GM12878 (cell line): ENCODE results near the gene NPAS3. TPM values are rescaled to one million over a fixed set of nuclear protein-coding genes. Genes with fewer than 3 reads are reported as not detected.

ENCODE experiments used
- CEBPB ChIP-seq, 2 experiments: fragments of 150-350 bp in 1 of 2; IDR thresholded peaks; 2 replicates each; pipeline ENCODE4 v1.6.1; 2012 to 2014; ENCODE audit warnings: low read depth in 2 of 2, low read length in 2 of 2, borderline replicate concordance in 1 of 2, inconsistent platforms in 1 of 2
- EGR1 ChIP-seq, 2 experiments: IDR thresholded peaks; 1 replicate in 1 of 2; 2 replicates in 1 of 2; pipeline ENCODE4 v1.6.1; 2011 to 2012; ENCODE audit warnings: low read depth in 2 of 2, low read length in 2 of 2, borderline replicate concordance in 1 of 2, mild to moderate bottlenecking in 1 of 2, moderate library complexity in 1 of 2
- MEF2A ChIP-seq: IDR thresholded peaks from 2 replicates; pipeline ENCODE4 v1.6.1; 2011; ENCODE audit warnings: low read depth, mild to moderate bottlenecking, low read length, moderate library complexity; ENCODE audit not compliant: insufficient read depth
- POU2F2 ChIP-seq: IDR thresholded peaks from 3 replicates; pipeline ENCODE4 v1.6.1; 2011; ENCODE audit warnings: low read depth, mild to moderate bottlenecking, low read length, borderline replicate concordance
- RAD21 ChIP-seq: IDR thresholded peaks from 2 replicates; pipeline ENCODE4 v1.6.1; 2011; ENCODE audit warnings: mild to moderate bottlenecking, low read depth, low read length, moderate library complexity; ENCODE audit not compliant: insufficient read depth
- YBX1 ChIP-seq: fragments of 450-650 bp; IDR thresholded peaks from 2 replicates; pipeline ENCODE4 v1.6.1; 2016; ENCODE audit warnings: antibody characterized with exemption
- ZBED1 ChIP-seq: IDR thresholded peaks from 2 replicates; pipeline ENCODE4 v1.6.1; 2016; ENCODE audit warnings: borderline replicate concordance
- ZNF274 ChIP-seq: IDR thresholded peaks from one replicate; pipeline ENCODE4 v1.8.0; 2011; ENCODE audit not compliant: insufficient read length, insufficient read depth
- polyA plus RNA-seq, 11 experiments: library from polyadenylated mRNA; depleted of rRNA in 4 of 11; unstranded in 6 of 11; stranded (reverse) in 5 of 11; fragments of >200 nt; fragmentation: Nextera tagmentation in 4 of 11; fragmentation: Illumina TruSeq in 1 of 11; extraction: Ambion mirVana in 4 of 11; extraction: Trizol in 1 of 11; gene quantifications; 1 replicate in 1 of 11; 2 replicates in 10 of 11; pipeline versions ENCODE4 v1.2.1 to v1.2.3, GENCODE V29; 2011 to 2016; ENCODE audit warnings: inconsistent platforms in 2 of 11, missing spikeins in 2 of 11, low read depth in 1 of 11
- total RNA-seq, 4 experiments: library from RNA; depleted of rRNA in 3 of 4; stranded (reverse); fragments of >200 nt in 3 of 4; fragmentation: Illumina TruSeq in 1 of 4; extraction: Trizol in 1 of 4; gene quantifications; 2 replicates each; pipeline versions ENCODE4 v1.2.1 to v1.2.3, GENCODE V29; 2013 to 2021
- TF ChIP-seq, protein P1 (sequence below): IDR thresholded peaks from 2 replicates; pipeline ENCODE4 v1.6.1; 2012; ENCODE audit warnings: low read depth, low read length, improper control_type of control experiment
- TF ChIP-seq, protein P2 (sequence below): IDR thresholded peaks from 2 replicates; pipeline ENCODE4 v1.6.1; 2011; ENCODE audit warnings: borderline replicate concordance, low read depth, mild to moderate bottlenecking, moderate library complexity, low read length; ENCODE audit not compliant: insufficient read depth, poor library complexity, severe bottlenecking
- TF ChIP-seq, protein P3 (sequence below): IDR thresholded peaks from 2 replicates; pipeline ENCODE4 v1.6.1; 2012; ENCODE audit warnings: improper control_type of control experiment, low read depth, low read length; ENCODE audit not compliant: insufficient replicate concordance

The NPAS3 gene
- total and polyA plus RNA-seq, 10 of the 15 experiments (the other 5 are each of a cell fraction or from before 2014, with no cell fraction given): under 0.01 to 2.7 (median 0.03) TPM; not detected in 6

DNA sequence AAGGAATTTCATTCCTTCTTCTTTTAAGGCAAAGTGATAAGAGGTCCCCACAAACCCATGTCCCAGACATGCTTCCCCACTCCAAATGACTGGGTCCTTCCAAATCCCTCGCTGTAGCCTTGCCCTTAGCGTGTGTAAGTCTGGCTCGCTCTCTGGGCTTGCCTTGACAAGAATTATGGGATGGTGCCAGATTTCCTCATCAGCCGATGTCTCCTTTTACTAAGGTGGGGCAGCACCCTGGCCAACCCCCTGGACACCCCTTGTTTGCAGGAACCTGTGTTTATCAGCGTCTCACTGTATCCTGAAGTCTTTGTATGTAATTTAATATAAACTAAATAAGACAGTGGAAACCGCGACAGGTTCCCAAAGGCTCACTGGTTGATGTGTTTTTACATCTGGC is 518.9 kb downstream of the NPAS3 start (continued):
- TF ChIP-seq EGR1 (IDR thresholded peaks at IDR 0.05; ENCODE audit: borderline replicate concordance in 1 of 2, low read depth in 2 of 2, low read length in 2 of 2) (no peak), YBX1 (no peak), CEBPB (IDR thresholded peaks at IDR 0.05; ENCODE audit: borderline replicate concordance in 1 of 2, low read depth in 2 of 2, low read length in 2 of 2) (no peak), RAD21 (no peak), ZNF274 (no peak), ZBED1 (no peak), POU2F2 (no peak), MEF2A (no peak)
- TF ChIP-seq, protein P1, sequence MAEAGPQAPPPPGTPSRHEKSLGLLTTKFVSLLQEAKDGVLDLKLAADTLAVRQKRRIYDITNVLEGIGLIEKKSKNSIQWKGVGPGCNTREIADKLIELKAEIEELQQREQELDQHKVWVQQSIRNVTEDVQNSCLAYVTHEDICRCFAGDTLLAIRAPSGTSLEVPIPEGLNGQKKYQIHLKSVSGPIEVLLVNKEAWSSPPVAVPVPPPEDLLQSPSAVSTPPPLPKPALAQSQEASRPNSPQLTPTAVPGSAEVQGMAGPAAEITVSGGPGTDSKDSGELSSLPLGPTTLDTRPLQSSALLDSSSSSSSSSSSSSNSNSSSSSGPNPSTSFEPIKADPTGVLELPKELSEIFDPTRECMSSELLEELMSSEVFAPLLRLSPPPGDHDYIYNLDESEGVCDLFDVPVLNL: no peak
- TF ChIP-seq, protein P2, sequence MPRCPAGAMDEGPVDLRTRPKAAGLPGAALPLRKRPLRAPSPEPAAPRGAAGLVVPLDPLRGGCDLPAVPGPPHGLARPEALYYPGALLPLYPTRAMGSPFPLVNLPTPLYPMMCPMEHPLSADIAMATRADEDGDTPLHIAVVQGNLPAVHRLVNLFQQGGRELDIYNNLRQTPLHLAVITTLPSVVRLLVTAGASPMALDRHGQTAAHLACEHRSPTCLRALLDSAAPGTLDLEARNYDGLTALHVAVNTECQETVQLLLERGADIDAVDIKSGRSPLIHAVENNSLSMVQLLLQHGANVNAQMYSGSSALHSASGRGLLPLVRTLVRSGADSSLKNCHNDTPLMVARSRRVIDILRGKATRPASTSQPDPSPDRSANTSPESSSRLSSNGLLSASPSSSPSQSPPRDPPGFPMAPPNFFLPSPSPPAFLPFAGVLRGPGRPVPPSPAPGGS: no peak
- TF ChIP-seq, protein P3, sequence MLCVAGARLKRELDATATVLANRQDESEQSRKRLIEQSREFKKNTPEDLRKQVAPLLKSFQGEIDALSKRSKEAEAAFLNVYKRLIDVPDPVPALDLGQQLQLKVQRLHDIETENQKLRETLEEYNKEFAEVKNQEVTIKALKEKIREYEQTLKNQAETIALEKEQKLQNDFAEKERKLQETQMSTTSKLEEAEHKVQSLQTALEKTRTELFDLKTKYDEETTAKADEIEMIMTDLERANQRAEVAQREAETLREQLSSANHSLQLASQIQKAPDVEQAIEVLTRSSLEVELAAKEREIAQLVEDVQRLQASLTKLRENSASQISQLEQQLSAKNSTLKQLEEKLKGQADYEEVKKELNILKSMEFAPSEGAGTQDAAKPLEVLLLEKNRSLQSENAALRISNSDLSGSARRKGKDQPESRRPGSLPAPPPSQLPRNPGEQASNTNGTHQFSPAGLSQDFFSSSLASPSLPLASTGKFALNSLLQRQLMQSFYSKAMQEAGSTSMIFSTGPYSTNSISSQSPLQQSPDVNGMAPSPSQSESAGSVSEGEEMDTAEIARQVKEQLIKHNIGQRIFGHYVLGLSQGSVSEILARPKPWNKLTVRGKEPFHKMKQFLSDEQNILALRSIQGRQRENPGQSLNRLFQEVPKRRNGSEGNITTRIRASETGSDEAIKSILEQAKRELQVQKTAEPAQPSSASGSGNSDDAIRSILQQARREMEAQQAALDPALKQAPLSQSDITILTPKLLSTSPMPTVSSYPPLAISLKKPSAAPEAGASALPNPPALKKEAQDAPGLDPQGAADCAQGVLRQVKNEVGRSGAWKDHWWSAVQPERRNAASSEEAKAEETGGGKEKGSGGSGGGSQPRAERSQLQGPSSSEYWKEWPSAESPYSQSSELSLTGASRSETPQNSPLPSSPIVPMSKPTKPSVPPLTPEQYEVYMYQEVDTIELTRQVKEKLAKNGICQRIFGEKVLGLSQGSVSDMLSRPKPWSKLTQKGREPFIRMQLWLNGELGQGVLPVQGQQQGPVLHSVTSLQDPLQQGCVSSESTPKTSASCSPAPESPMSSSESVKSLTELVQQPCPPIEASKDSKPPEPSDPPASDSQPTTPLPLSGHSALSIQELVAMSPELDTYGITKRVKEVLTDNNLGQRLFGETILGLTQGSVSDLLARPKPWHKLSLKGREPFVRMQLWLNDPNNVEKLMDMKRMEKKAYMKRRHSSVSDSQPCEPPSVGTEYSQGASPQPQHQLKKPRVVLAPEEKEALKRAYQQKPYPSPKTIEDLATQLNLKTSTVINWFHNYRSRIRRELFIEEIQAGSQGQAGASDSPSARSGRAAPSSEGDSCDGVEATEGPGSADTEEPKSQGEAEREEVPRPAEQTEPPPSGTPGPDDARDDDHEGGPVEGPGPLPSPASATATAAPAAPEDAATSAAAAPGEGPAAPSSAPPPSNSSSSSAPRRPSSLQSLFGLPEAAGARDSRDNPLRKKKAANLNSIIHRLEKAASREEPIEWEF: no peak
